Choroid plexus epithelial cell (primary cell): Measurements from ENCODE around the gene TMEM39A.

Experiments used
- DNase-seq: peaks from one replicate; pipeline ENCODE4 v3.0.0-alpha.2; 2010; ENCODE audit warnings: low read depth
- H3K4me3 ChIP-seq: 2 replicates; pipeline ENCODE4 v1.5.1; 2011; ENCODE audit warnings: low read depth, mild to moderate bottlenecking, control low read depth, low read length, moderate library complexity
- TF ChIP-seq, protein P1 (sequence below): conservative IDR thresholded peaks from 2 replicates; pipeline ENCODE4 v1.5.1; 2011; ENCODE audit warnings: low read depth, mild to moderate bottlenecking, control low read depth, inconsistent platforms, low read length, moderate library complexity

TMEM39A gene

DNA sequence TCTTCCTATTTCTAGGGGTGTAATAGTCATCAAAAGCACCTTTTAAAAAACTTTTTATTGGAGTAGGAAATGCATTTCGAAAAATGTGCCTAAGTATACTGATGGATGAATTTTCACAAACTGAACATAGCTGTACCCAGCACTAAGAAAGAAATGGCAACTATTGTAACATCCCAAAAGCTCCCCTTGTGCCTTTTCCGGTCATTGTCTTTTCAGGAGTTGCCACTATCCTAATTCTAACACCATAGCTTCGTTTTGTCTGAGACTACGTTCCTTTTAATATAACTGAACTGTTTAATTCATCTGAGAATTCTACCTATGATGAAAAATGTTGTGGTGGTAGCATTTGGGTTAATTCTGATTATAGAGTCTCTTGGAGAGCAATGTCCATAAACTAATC is 36.9 kb upstream of the TMEM39A start:
- no peak overlapping the region for H3K4me3 ChIP-seq
- no peak for DNase-seq
- TF ChIP-seq, protein P1, sequence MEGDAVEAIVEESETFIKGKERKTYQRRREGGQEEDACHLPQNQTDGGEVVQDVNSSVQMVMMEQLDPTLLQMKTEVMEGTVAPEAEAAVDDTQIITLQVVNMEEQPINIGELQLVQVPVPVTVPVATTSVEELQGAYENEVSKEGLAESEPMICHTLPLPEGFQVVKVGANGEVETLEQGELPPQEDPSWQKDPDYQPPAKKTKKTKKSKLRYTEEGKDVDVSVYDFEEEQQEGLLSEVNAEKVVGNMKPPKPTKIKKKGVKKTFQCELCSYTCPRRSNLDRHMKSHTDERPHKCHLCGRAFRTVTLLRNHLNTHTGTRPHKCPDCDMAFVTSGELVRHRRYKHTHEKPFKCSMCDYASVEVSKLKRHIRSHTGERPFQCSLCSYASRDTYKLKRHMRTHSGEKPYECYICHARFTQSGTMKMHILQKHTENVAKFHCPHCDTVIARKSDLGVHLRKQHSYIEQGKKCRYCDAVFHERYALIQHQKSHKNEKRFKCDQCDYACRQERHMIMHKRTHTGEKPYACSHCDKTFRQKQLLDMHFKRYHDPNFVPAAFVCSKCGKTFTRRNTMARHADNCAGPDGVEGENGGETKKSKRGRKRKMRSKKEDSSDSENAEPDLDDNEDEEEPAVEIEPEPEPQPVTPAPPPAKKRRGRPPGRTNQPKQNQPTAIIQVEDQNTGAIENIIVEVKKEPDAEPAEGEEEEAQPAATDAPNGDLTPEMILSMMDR: no peak

DNA sequence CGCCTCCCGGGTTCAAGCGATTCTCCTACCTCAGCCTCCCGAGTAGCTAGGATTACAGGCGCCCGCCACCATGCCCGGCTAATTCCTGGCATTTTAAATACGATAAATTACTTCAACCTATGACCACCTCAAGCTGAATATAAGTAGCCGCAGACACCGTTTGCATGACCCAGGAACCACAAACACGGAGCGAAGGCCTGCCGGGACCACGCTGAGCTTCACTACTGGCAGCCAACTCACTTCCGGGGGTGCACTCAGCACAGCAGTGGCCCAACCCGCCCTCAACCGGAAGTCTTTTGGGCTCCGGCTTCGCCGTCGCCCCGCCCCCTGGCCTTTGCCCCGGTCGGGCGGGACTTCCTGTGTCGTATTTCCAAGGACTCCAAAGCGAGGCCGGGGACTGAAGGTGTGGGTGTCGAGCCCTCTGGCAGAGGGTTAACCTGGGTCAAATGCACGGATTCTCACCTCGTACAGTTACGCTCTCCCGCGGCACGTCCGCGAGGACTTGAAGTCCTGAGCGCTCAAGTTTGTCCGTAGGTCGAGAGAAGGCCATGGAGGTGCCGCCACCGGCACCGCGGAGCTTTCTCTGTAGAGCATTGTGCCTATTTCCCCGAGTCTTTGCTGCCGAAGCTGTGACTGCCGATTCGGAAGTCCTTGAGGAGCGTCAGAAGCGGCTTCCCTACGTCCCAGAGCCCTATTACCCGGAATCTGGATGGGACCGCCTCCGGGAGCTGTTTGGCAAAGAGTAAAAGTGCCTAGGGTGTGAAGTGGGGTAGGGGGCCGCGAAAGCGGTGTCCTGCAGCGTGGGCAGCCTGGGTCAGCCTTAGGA is 35.0 kb upstream of the TMEM39A start, which contains the start of gene TIMMDC1:
Gene TIMMDC1 (plus strand): TSS at position 362 of the 826 bp plus-strand sequence. CDS start 187 bp downstream, at position 549.
- peak; percentile 97 for DNase-seq
- TF ChIP-seq, protein P1: no peak

DNA sequence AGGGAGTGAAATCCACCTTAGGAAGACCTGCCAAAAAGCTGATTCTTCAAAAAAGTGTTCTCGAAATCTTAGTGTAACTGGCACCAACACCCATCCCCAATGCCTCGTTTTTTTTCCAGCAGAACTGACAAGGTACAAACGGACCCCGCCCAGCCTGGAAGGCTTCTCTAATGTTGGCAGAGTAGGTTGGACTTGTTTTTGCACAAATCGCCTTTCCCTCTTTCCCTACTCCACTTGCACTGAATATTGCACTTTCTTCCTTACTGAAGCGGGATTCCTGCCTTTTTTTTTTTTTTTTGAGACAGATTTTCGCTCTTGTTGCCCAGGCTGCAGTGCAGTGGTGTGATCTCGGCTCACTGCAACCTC is 34.4 kb upstream of the TMEM39A start:
- TF ChIP-seq, protein P1: no peak
- peak overlapping the region; percentile 92 for H3K4me3 ChIP-seq
- peak; percentile 38 for DNase-seq

More for the DNA sequence above, 35.0 kb upstream of the TMEM39A start, which contains the start of gene TIMMDC1:
- H3K4me3 ChIP-seq: peak within 1 kb of the TSS; percentile 92

DNA sequence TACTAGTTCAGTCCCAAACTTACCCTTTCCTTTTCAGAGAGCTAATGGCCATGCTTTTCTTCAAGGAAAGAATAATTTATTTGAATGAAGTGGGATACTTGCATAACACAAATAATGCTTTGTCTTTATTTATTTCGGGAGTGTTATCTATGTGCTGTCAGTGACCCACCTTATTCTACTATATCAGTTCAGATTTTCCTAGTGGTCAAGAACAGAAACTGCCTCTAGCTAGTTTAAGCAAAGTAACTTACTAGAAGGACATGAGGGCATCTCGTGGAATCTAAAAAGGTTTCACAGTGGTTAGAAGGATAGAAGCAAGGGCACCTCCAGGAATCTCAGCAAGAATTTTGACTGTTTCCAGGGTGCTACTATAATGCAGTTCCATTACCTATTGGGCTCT is 31.2 kb upstream of the TMEM39A start:
- TF ChIP-seq, protein P1: no peak
- DNase-seq: no peak
- H3K4me3 ChIP-seq: no peak overlapping the region

DNA sequence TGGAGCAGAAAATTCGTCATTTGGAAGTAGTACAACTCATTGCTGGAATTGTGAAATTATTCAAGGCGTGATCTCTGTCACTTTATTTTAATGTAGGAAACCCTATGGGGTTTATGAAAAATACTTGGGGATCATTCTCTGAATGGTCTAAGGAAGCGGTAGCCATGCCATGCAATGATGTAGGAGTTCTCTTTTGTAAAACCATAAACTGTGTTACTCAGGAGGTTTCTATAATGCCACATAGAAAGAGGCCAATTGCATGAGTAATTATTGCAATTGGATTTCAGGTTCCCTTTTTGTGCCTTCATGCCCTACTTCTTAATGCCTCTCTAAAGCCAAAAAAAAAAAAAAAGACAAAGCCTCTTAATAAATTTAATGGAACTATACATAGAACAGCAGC is 29.4 kb upstream of the TMEM39A start:
- H3K4me3 ChIP-seq: no peak overlapping the region
- TF ChIP-seq, protein P1: no peak
- no peak for DNase-seq

DNA sequence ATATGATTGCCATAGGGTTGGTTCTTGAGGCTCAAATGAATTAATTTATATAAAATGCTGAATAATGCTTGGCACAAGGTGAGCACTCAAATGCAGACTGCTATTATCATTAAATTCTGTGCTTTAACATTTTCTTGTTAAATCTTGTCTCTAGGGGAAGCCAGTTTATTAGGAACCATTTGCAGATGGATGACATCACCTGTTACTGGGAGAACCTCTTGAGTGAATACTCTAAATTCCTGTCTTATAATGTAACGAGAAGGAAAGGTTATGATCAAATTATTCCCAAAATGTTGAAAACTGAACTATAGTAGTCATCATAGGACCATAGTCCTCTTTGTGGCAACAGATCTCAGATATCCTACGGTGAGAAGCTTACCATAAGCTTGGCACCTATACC is 28.7 kb upstream of the TMEM39A start:
- DNase-seq: peak; percentile 43
- TF ChIP-seq, protein P1: no peak
- H3K4me3 ChIP-seq: no peak overlapping the region

DNA sequence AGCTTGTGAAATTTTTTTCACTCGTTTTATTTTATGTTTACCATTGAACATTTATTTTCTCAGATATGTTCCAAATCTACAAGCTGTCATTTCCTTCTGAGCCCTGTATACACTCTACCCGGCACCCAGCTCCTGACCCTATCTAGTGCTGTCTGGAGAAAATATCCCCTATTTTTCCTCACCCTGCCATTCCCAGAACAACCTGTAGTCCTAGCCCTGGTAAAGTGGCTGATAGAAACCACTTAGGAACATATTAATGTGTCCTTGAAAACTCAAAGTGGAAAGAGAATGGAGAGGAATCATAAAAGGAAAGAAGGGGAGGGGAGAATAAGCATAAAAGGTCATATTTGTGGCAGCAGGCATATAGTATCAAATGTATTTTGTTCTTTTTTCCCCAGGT is 26.7 kb upstream of the TMEM39A start:
- DNase-seq: no peak
- TF ChIP-seq, protein P1: no peak

More for the DNA sequence above, 26.7 kb upstream of the TMEM39A start:
- H3K4me3 ChIP-seq: no peak overlapping the region
